Type B pancreatic cell (in vitro differentiated cells): ENCODE measurements around the gene NCOA1. TPM values are rescaled to one million over a fixed set of nuclear protein-coding genes. Genes with fewer than 3 reads are reported as not detected.

ENCODE experiments used
- DNase-seq: peaks from one replicate; pipeline ENCODE4 v3.0.0; 2021; ENCODE audit warnings: mixed read lengths; ENCODE audit not compliant: unreplicated experiment; ENCODE audit errors: extremely low spot score
- H3K27ac Mint-ChIP-seq: 2 replicates; pipeline ENCODE4 v1.8.0; 2021; ENCODE audit warnings: mild to moderate bottlenecking, mixed read lengths
- H3K27me3 Mint-ChIP-seq: 2 replicates; pipeline ENCODE4 v1.8.0; 2021; ENCODE audit warnings: mixed read lengths
- H3K36me3 Mint-ChIP-seq: 2 replicates; pipeline ENCODE4 v1.8.0; 2021; ENCODE audit warnings: mixed read lengths
- H3K4me1 Mint-ChIP-seq: one replicate; pipeline ENCODE4 v1.8.0; 2021; ENCODE audit warnings: mixed read lengths; ENCODE audit not compliant: unreplicated experiment
- H3K4me3 Mint-ChIP-seq: 2 replicates; pipeline ENCODE4 v1.8.0; 2021; ENCODE audit warnings: mild to moderate bottlenecking, mixed read lengths
- H3K9me3 Mint-ChIP-seq: 2 replicates; pipeline ENCODE4 v1.8.0; 2021; ENCODE audit warnings: mixed read lengths
- CTCF ChIP-seq: fragments of 200-600 bp; sonication (generic); conservative IDR thresholded peaks from 2 replicates; pipeline ENCODE4 v1.5.0; 2021; ENCODE audit warnings: antibody characterized with exemption, mild to moderate bottlenecking
- total RNA-seq: library from RNA; stranded (reverse); gene quantifications from 2 replicates; pipeline ENCODE4 v1.2.1, GENCODE V29; 2021; ENCODE audit warnings: low replicate concordance

NCOA1 gene
- total RNA-seq, 1 donor from 2014 or later = 23.8 TPM

- no peak overlapping the region for H3K27ac Mint-ChIP-seq
- H3K4me1 Mint-ChIP-seq = peaks cover 11% of the 10 kb centered on the region
These were observed 283.3 kb downstream of the NCOA1 start for GRCh38 chr2:24774373-24774772.

GRCh38 chr2:24779116-24779515 lies 288.1 kb downstream of the NCOA1 start:
- H3K4me3 Mint-ChIP-seq = no peak overlapping the region
- H3K27ac Mint-ChIP-seq = no peak overlapping the region
- no peaks in the 10 kb centered on the region for H3K27me3 Mint-ChIP-seq
- DNase-seq = no peak
- no peak for TF ChIP-seq CTCF
- no peaks in the 10 kb centered on the region for H3K36me3 Mint-ChIP-seq
- no peaks in the 10 kb centered on the region for H3K4me1 Mint-ChIP-seq
- no peaks in the 10 kb centered on the region for H3K9me3 Mint-ChIP-seq

More at GRCh38 chr2:24774373-24774772, 283.3 kb downstream of the NCOA1 start:
- Mint-ChIP-seq H3K9me3 (no peaks in the 10 kb centered on the region), H3K27me3 (no peaks in the 10 kb centered on the region), H3K4me3 (no peak overlapping the region), H3K36me3 (peaks cover 11% of the 10 kb centered on the region)
- DNase-seq = no peak
- TF ChIP-seq CTCF = no peak

GRCh38 chr2:24783641-24784040 lies 292.6 kb downstream of the NCOA1 start:
- no peak for TF ChIP-seq CTCF
- H3K4me1 Mint-ChIP-seq = no peaks in the 10 kb centered on the region

GRCh38 chr2:24785671-24786321 lies 294.7 kb downstream of the NCOA1 start:
- Mint-ChIP-seq H3K27me3 (no peaks in the 10 kb centered on the region), H3K4me3 (no peak overlapping the region), H3K4me1 (no peaks in the 10 kb centered on the region), H3K27ac (no peak overlapping the region), H3K9me3 (no peaks in the 10 kb centered on the region), H3K36me3 (no peaks in the 10 kb centered on the region)
- DNase-seq = no peak
- TF ChIP-seq CTCF = no peak

More at GRCh38 chr2:24783641-24784040, 292.6 kb downstream of the NCOA1 start:
- DNase-seq = no peak
- H3K27me3 Mint-ChIP-seq = no peaks in the 10 kb centered on the region
- no peak overlapping the region for H3K4me3 Mint-ChIP-seq
- no peaks in the 10 kb centered on the region for H3K36me3 Mint-ChIP-seq
- H3K9me3 Mint-ChIP-seq = no peaks in the 10 kb centered on the region
- no peak overlapping the region for H3K27ac Mint-ChIP-seq

GRCh38 chr2:24787532-24787931 lies 296.5 kb downstream of the NCOA1 start:
- H3K27me3 Mint-ChIP-seq = no peaks in the 10 kb centered on the region
- TF ChIP-seq CTCF = no peak
- no peak overlapping the region for H3K27ac Mint-ChIP-seq
- no peak overlapping the region for H3K4me3 Mint-ChIP-seq
- H3K36me3 Mint-ChIP-seq = no peaks in the 10 kb centered on the region
- no peak for DNase-seq
- H3K4me1 Mint-ChIP-seq = peaks cover 8% of the 10 kb centered on the region
- H3K9me3 Mint-ChIP-seq = no peaks in the 10 kb centered on the region
